Colonic mucosa (tissue), 4 donors: Measurements from ENCODE around the gene PLXNA4. TPM values are rescaled to one million over a fixed set of nuclear protein-coding genes. Genes with fewer than 3 reads are reported as not detected.

ENCODE experiments used
- DNase-seq: peaks from one replicate; pipeline ENCODE4 v3.0.0-alpha.2; 2020
- H3K27ac ChIP-seq: fragments of 200-600 bp; one replicate; pipeline ENCODE4 v1.8.0; 2021
- H3K27me3 ChIP-seq: fragments of 200-600 bp; one replicate; pipeline ENCODE4 v1.8.0; 2021
- H3K36me3 ChIP-seq: fragments of 200-600 bp; one replicate; pipeline ENCODE4 v1.8.0; 2021
- H3K4me1 ChIP-seq: fragments of 200-600 bp; one replicate; pipeline ENCODE4 v1.8.0; 2021; ENCODE audit warnings: mild to moderate bottlenecking
- H3K4me3 ChIP-seq: fragments of 200-600 bp; one replicate; pipeline ENCODE4 v1.8.0; 2021
- H3K9ac ChIP-seq, 2 donors: one replicate each; pipeline ENCODE4 v1.7.0; 2013; ENCODE audit warnings: control low read depth in 2 of 2, low read depth in 2 of 2, low read length in 2 of 2
- H3K9me3 ChIP-seq: fragments of 200-600 bp; one replicate; pipeline ENCODE4 v1.8.0; 2021
- intact Hi-C: fragments of 100-400 bp; cut with DNase I; formaldehyde crosslinking; loops from one replicate; pipeline ENCODE4 v1.14.1; 2022
- total RNA-seq, 2 donors: library from RNA; stranded (reverse); fragmentation: NEBNext Ultra II Directional in 1 of 2; extraction: Animal tissue kit (Norgen Biotek cat#: 25700) in 1 of 2; gene quantifications; one replicate each; pipeline ENCODE4 v1.2.1, GENCODE V29; 2021
- TF ChIP-seq, protein P1 (sequence below): fragments of 200-600 bp; IDR thresholded peaks from one replicate; pipeline ENCODE4 v1.8.0; 2022; ENCODE audit warnings: antibody characterized with exemption, mild to moderate bottlenecking
- donor health status: healthy.
- donor health status: DM: no; HTN: no; CAD: no.
- donor health status: DM: no; HTN: no; CAD: no.

The PLXNA4 gene
- total RNA-seq, 2 donors from 2014 or later: 0.15 to 0.77 TPM

DNA sequence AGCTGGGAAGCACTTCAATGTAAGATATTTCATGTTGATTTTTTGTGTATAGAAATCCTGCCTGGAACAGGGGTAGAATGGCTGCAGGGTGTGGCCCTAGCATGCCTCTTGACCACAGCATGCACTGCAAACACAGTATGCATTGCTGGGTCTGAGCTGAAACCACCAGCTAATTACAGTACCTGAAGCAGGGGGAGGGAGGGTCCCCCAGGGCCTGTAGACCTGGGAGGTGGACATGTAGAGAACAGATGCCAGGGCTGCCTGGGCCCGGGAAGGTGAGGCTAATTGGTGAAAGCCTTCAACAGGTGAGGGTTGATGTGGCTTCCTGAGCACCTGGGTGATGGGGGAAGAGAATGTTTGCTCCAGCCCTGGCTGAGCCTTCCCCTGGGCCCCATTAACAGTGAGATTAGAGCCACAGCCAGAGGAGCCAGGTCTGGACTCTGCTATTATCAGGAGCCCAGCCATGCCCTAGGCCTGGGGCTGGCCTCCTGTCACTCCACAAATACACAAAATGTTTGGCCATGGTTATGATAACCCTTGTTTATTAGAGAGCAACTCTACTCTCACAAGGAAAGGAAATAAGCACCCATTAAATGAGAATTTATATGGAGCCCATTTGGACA, 83.3 kb downstream of the PLXNA4 start:
- Histone ChIP-seq H3K27me3 (no peaks in the 10 kb centered on the region), H3K4me1 (no peaks in the 10 kb centered on the region), H3K36me3 (no peaks in the 10 kb centered on the region), H3K4me3 (no peak overlapping the region), H3K27ac (no peak overlapping the region), H3K9ac (no peak overlapping the region), H3K9me3 (no peaks in the 10 kb centered on the region)
- intact Hi-C loops: no loop called here
- TF ChIP-seq, protein P1, sequence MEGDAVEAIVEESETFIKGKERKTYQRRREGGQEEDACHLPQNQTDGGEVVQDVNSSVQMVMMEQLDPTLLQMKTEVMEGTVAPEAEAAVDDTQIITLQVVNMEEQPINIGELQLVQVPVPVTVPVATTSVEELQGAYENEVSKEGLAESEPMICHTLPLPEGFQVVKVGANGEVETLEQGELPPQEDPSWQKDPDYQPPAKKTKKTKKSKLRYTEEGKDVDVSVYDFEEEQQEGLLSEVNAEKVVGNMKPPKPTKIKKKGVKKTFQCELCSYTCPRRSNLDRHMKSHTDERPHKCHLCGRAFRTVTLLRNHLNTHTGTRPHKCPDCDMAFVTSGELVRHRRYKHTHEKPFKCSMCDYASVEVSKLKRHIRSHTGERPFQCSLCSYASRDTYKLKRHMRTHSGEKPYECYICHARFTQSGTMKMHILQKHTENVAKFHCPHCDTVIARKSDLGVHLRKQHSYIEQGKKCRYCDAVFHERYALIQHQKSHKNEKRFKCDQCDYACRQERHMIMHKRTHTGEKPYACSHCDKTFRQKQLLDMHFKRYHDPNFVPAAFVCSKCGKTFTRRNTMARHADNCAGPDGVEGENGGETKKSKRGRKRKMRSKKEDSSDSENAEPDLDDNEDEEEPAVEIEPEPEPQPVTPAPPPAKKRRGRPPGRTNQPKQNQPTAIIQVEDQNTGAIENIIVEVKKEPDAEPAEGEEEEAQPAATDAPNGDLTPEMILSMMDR: no peak
- DNase-seq: no peak

DNA sequence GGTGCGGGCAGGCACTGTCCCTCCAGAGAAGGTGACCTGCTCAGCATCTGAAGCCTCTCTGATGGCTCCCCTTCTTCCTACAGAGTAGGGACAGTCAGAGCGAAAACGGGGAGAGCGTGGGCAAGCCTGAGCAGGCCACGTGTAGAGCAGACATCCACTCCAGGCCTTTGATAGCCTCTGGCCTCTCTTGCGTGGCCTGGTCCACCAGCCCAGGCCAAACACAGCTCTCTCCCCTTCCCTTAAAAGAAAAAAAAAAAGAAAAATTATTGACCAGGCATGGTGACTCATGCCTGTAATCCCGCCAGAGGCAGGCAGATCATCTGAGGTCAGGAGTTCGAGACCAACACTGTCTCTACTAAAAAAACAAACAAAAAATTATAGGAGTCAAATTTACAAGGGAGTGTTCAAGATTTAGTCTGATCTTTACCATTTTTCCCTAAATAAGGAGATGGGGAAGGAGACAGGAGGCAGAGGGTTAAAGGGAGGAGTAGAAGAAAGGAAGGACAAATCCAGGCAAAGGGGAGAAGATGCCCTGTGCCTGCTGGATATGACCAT, 84.8 kb downstream of the PLXNA4 start:
- no peak overlapping the region for H3K27ac ChIP-seq
- H3K4me3 ChIP-seq: no peak overlapping the region
- DNase-seq: no peak
- intact Hi-C loops: no loop called here
- no peaks in the 10 kb centered on the region for H3K9me3 ChIP-seq
- H3K27me3 ChIP-seq: no peaks in the 10 kb centered on the region
- TF ChIP-seq, protein P1: no peak
- H3K9ac ChIP-seq: no peak overlapping the region
- no peaks in the 10 kb centered on the region for H3K36me3 ChIP-seq
- no peaks in the 10 kb centered on the region for H3K4me1 ChIP-seq

DNA sequence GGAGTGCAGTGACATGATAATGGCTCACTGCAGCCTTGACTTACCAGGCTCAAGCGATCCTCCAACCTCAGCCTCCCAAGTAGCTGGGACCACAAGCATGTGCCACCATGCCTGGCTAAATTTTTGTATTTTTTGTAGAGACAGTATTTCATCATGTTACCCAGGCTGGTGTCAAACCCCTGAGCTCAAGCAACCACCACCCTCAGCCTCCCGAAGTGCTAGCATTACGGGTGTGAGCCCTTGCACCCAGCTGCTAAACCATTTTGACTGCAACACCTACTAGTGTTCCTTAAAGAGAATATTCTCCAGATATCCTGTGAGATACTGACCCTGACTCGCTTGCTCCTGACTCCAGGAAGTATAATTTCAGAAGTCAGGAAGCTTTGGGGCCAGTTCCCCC, 85.8 kb downstream of the PLXNA4 start:
- Histone ChIP-seq H3K9ac (no peak overlapping the region), H3K27ac (no peak overlapping the region), H3K4me3 (no peak overlapping the region), H3K9me3 (no peaks in the 10 kb centered on the region), H3K4me1 (no peaks in the 10 kb centered on the region), H3K36me3 (no peaks in the 10 kb centered on the region), H3K27me3 (no peaks in the 10 kb centered on the region)
- TF ChIP-seq, protein P1: no peak
- intact Hi-C loops: no loop called here
- no peak for DNase-seq

DNA sequence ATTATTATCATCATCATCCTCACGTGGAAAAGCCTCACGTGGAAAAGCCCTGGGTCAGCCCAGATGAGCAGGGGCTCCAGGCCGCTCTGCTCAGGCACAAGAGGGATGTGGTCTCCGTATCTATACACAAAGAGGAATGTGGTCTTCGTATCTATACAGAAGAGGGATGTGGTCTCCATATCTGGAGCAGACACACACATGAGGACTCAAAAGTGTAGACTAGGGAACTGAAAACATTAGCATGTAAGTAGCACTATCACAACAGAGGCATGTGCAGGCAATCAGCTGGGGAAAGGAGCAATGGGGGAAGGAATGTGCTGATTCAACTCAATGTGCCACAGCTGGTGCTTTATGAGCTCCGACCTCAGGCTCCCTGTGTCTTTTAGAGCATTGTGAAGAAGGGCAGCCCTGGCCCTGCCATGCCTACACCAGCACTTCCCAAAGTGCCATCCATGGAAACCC, 86.5 kb downstream of the PLXNA4 start:
- Histone ChIP-seq H3K9me3 (no peaks in the 10 kb centered on the region), H3K36me3 (no peaks in the 10 kb centered on the region), H3K9ac (no peak overlapping the region), H3K4me3 (no peak overlapping the region), H3K27me3 (no peaks in the 10 kb centered on the region), H3K4me1 (no peaks in the 10 kb centered on the region), H3K27ac (no peak overlapping the region)
- DNase-seq: no peak
- intact Hi-C loops: no loop called here
- TF ChIP-seq, protein P1: no peak

DNA sequence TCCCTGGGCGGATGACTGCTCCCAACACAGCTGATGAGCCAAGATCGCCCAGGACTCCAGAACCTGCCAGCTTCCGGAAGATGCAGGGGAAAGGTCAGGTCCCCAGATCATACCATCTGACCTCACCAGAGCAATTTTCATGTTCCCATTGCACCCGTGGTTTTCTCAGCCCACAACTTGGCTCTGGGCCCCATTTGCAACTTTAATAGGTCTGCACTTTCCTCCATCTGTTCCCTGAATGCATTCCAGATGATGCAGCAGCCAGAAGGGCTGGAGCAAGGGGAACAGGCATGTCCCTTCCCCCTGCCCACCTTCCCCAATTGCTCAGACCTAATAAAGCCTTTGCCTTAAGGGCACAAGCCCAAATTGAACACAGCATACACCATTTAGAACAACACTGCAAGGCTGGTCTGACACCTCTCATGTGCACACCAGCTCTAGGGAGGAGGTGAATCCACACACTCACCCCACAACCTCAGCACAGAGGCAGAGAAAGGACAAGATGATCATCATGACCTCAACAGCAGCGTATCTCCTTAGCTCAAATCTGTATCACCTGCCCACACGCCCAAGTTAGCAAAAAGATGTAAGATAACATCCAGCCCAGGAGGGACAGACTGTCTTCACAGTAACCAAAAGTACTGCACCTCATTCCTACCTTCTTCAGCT, 87.5 kb downstream of the PLXNA4 start:
- DNase-seq: no peak
- Histone ChIP-seq H3K4me1 (no peaks in the 10 kb centered on the region), H3K27me3 (no peaks in the 10 kb centered on the region), H3K36me3 (no peaks in the 10 kb centered on the region), H3K9me3 (no peaks in the 10 kb centered on the region), H3K9ac (no peak overlapping the region), H3K27ac (no peak overlapping the region), H3K4me3 (no peak overlapping the region)
- TF ChIP-seq, protein P1: no peak
- intact Hi-C loops: no loop called here
